Measurements from ENCODE around the gene PPIL4. TPM values are rescaled to one million over a fixed set of nuclear protein-coding genes. Genes with fewer than 3 reads are reported as not detected.
A peak's percentile ranks its signal among the peaks of the same experiment; 100 is the strongest.

Gene PPIL4
- total and polyA plus RNA-seq, 10 of the 15 experiments (the other 5 are each of a cell fraction or from before 2014, with no cell fraction given), result 8.0 to 28.4 (median 24.3) TPM

GRCh38 chr6:149563928-149564325 is 18.1 kb upstream of the PPIL4 start:
- Histone ChIP-seq H4K20me1 (ENCODE audit: control insufficient read depth, insufficient read depth) (no peaks in the 10 kb centered on the region), H3K27ac (ENCODE audit: control insufficient read depth, insufficient read depth) (no peak overlapping the region), H3K9ac (ENCODE audit: control insufficient read depth, insufficient read depth, low read length) (no peak overlapping the region), H3K36me3 (ENCODE audit: control insufficient read depth in 2 of 2, insufficient read depth in 2 of 2, low read length in 1 of 2) (no peaks in the 10 kb centered on the region), H3K27me3 (replicated peaks in 1 of 2; ENCODE audit: control insufficient read depth in 2 of 2, insufficient read depth in 2 of 2, low read length in 1 of 2) (no peaks in the 10 kb centered on the region), H3K4me2 (ENCODE audit: control insufficient read depth, insufficient read depth) (no peak overlapping the region), H3K9me3 (replicated peaks; ENCODE audit: control insufficient read depth, insufficient read depth, low read length) (no peaks in the 10 kb centered on the region), H2AFZ (ENCODE audit: control insufficient read depth, low read depth, low read length) (peak overlapping the region; percentile 51), H3K4me3 (no peak overlapping the region), H3K4me1 (ENCODE audit: control insufficient read depth, insufficient read depth, low read length) (peaks cover 13% of the 10 kb centered on the region; the same call in 1 of the 2 replicates), H3K79me2 (ENCODE audit: control insufficient read depth, insufficient read depth, low read length) (peaks cover 26% of the 10 kb centered on the region)
- ChIA-PET SMC1A (ENCODE audit: uncharacterized antibody, unreplicated experiment) (interaction anchor here (0.6 to 1.6 kb wide), 2 partner anchors 13 to 79 kb away, joined by 3 to 5 read pairs; partner anchors contain the start of gene ZC3H12D), CTCF (interaction anchor here (0.8 to 2.1 kb wide), 4 partner anchors 14 to 247 kb away, joined by 3 to 7 read pairs (median 4); no protein-coding TSS in a partner anchor), RAD21 (ENCODE audit: unreplicated experiment) (interaction anchor here (0.8 to 0.9 kb wide), 3 partner anchors 16 to 154 kb away, joined by 3 read pairs; partner anchors contain the start of genes LATS1 and PPIL4), POLR2A (interaction anchor here (0.6 to 0.7 kb wide), 2 partner anchors 135 to 241 kb away, joined by 3 read pairs; no protein-coding TSS in a partner anchor)
- no TSS peak for BruUV-seq (replicated peaks)
- in situ Hi-C loops (cut with MboI) (no loop called here), intact Hi-C loops (cut with micrococcal nuclease; ENCODE audit: unreplicated experiment) (no loop called here)
- DNase-seq (ENCODE audit: low read depth, low spot score), result no peak
- TF ChIP-seq KLF5 (IDR thresholded peaks at IDR 0.05; ENCODE audit: partially characterized antibody) (no peak), HDAC6 (IDR thresholded peaks at IDR 0.05; ENCODE audit: unreplicated experiment) (no peak), CHD1 (IDR thresholded peaks at IDR 0.05; ENCODE audit: low read depth, low read length) (no peak), IRF5 (IDR thresholded peaks at IDR 0.05; ENCODE audit: borderline replicate concordance) (no peak), RELB (IDR thresholded peaks at IDR 0.05; ENCODE audit: low read depth) (no peak), NRF1 (conservative IDR thresholded peaks at IDR 0.05; ENCODE audit: low read depth, low read length) (no peak), CTCF (IDR thresholded peaks at IDR 0.05 in 2 of 3, conservative IDR thresholded peaks at IDR 0.05 in 1 of 3; ENCODE audit: control insufficient read depth in 2 of 3, extremely low read depth in 1 of 3, insufficient read depth in 1 of 3, low read depth in 3 of 3, low read length in 3 of 3) (no peak), USF2 (IDR thresholded peaks at IDR 0.05; ENCODE audit: borderline replicate concordance, low read depth, low read length) (no peak), STAT3 (IDR thresholded peaks at IDR 0.05; ENCODE audit: low read depth, low read length) (no peak), IRF3 (IDR thresholded peaks at IDR 0.05) (no peak), KDM1A (IDR thresholded peaks at IDR 0.05; ENCODE audit: borderline replicate concordance) (no peak), HDGF (IDR thresholded peaks at IDR 0.05) (no peak), EED (IDR thresholded peaks at IDR 0.05; ENCODE audit: low read depth) (no peak)
- FAIRE-seq, result no peak
- WGBS (ENCODE audit: insufficient coverage, insufficient replicate concordance, low lambda C conversion rate, missing lambda C conversion rate), result 4% methylated on average over 3 of the region's 3 CpGs
- ATAC-seq, result no peak
